PC-9 (cell line): Measurements from ENCODE around the gene CREBBP.

ENCODE experiments used
- EZH2 ChIP-seq: fragments of 200-600 bp; sonication (generic); IDR thresholded peaks from 2 replicates; pipeline ENCODE4 v1.8.0; 2017; ENCODE audit warnings: antibody characterized with exemption, low read depth
- TF ChIP-seq, protein P1 (sequence below): fragments of 200-600 bp; sonication (generic); conservative IDR thresholded peaks from 2 replicates; pipeline ENCODE4 v1.6.1; 2017; ENCODE audit warnings: mixed run types, antibody characterized with exemption, mild to moderate bottlenecking, moderate library complexity

DNA sequence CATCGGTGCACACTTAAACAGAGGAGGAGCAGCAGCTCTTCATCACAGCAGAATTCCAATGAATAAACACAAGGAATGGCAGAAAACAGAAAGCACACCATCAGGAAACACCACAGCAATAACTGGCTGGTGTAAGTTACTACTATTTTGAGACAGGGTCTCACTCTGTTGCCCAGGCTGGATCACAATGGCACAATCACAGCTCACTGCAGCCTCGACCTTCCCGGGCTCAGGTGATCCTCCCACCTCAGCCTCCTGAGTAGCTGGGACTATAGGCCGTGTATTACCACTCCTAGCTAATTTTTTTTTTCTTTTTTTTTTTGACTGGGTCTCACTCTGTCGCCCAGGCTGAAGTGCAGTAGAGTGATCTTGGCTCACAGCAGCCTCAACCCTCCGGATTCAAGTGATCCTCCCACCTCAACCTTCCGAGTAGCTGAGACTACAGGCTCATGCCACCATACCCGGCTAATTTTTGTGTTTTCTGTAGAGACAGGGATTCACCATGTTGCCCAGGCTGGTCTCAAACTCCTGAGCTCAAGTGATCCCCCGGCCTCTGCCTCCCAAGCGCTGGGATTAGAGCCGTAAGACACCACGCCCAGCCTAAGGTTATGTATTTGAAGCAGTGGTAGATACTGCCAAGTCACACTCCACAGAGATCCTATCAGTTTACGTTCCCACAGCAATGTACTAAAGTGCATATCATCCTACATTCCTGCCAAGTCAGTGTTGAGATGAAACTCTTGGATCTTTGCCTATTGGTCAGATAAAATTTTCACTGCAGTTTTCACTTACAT is 183.9 kb downstream of the CREBBP start:
- TF ChIP-seq, protein P1, sequence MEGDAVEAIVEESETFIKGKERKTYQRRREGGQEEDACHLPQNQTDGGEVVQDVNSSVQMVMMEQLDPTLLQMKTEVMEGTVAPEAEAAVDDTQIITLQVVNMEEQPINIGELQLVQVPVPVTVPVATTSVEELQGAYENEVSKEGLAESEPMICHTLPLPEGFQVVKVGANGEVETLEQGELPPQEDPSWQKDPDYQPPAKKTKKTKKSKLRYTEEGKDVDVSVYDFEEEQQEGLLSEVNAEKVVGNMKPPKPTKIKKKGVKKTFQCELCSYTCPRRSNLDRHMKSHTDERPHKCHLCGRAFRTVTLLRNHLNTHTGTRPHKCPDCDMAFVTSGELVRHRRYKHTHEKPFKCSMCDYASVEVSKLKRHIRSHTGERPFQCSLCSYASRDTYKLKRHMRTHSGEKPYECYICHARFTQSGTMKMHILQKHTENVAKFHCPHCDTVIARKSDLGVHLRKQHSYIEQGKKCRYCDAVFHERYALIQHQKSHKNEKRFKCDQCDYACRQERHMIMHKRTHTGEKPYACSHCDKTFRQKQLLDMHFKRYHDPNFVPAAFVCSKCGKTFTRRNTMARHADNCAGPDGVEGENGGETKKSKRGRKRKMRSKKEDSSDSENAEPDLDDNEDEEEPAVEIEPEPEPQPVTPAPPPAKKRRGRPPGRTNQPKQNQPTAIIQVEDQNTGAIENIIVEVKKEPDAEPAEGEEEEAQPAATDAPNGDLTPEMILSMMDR, result no peak
- no peak for TF ChIP-seq EZH2
